ENCODE measurements around the gene CDC42BPB.

DNA sequence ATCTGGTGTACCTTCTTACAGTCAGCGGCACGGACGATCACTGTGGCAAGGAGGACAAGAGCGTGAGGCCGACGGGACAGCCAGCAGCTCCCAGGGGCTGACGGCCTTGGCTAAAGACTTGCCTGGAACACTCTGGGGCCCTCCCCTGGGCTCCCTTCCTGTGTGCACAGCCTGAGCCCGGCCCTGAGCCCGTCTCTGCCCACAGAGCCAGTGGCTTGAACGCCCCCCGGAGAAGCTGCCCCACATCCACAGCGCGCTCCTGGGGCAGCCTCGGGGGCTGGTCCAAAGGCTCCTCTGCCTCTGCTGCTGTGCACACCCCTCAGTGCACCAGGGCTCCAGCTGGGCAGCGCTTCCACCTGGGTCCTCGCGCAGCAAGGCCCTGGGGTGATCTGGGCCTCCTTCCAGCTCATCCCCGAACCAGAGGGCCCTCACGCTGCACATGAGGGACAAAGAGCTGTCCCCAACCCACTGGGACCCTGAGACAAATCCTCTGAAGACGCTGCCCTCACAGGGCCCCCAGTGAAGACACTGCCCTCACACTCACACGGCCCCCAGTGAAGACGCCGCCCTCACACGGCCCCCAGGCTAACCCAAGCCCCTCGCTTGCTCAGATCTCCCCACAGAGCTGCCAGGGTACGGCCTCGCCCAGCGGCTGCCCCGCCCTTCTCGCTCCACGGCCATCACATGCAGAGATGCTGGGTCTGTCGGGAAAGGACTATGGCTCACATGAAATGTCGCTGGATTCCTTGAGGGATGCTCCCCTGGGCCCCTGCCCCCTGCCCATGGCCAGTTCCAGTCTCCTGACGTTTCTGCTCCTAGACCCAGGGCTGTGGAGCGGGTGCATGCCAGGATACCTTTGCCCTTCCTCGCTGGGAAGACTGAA, 112.7 kb downstream of the CDC42BPB start:
- no peak for TF ChIP-seq POLR2A (IDR thresholded peaks at IDR 0.05)
- no peak for TF ChIP-seq CTCF (IDR thresholded peaks at IDR 0.05)

Data from suprapubic skin (tissue), 3 donors.